Brain pericyte (primary cell): Measurements from ENCODE around the gene STK38L.
"Not testable (repeated sequence)": the region's sequence is repeated elsewhere in the genome, so short reads cannot be mapped to it uniquely, and the experiment has no call there.

Experiments
- DNase-seq: peaks from one replicate; pipeline ENCODE4 v3.0.0-alpha.2; 2012; ENCODE audit warnings: low read depth, low spot score

The STK38L gene

GRCh38 chr12:27226407-27226929, 17.6 kb upstream of the STK38L start:
- no peak for DNase-seq

DNA sequence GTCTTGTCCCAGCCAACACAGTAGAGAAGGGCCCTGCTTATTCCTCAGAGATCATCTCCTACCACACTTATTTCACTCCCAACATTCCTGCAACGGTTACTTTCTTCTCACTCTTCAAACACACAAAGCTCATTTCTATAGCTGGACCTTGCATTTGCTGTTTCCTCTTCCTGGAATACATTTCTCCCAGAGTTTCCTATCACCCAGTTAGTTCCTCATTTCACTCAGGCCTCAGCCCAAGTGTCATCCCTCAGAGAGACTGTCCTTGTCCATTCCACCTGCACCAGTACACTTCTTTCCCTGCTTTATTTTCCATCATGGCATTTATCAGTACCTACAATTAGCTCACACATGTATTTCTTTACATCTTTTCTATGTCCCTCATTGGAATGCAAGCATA, 14.7 kb upstream of the STK38L start:
- DNase-seq: no peak

- DNase-seq: not testable (repeated sequence)
Measured at GRCh38 chr12:27231374-27231773, 12.7 kb upstream of the STK38L start.

- DNase-seq: no peak
Measured at GRCh38 chr12:27233814-27234213, 10.3 kb upstream of the STK38L start.

DNA sequence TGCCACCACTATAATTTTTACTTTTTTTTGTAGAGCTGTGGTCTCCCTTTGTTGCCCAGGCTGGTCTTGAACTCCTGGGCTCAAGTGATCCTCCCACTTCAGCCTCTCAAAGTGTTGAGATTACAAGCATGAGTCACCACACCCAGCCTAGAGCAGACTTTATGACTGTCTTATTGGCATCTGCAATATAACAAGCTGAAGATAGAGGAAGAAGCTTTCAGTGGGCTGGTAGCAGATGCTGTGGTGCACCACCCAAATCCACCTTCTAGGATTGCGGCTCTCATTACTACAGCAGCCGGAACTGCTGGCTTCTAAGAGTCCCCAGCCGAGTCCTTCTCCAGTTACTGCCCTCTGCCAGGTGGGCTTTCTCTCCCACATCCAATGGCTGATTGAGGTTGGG, 7.6 kb upstream of the STK38L start:
- DNase-seq: no peak

DNA sequence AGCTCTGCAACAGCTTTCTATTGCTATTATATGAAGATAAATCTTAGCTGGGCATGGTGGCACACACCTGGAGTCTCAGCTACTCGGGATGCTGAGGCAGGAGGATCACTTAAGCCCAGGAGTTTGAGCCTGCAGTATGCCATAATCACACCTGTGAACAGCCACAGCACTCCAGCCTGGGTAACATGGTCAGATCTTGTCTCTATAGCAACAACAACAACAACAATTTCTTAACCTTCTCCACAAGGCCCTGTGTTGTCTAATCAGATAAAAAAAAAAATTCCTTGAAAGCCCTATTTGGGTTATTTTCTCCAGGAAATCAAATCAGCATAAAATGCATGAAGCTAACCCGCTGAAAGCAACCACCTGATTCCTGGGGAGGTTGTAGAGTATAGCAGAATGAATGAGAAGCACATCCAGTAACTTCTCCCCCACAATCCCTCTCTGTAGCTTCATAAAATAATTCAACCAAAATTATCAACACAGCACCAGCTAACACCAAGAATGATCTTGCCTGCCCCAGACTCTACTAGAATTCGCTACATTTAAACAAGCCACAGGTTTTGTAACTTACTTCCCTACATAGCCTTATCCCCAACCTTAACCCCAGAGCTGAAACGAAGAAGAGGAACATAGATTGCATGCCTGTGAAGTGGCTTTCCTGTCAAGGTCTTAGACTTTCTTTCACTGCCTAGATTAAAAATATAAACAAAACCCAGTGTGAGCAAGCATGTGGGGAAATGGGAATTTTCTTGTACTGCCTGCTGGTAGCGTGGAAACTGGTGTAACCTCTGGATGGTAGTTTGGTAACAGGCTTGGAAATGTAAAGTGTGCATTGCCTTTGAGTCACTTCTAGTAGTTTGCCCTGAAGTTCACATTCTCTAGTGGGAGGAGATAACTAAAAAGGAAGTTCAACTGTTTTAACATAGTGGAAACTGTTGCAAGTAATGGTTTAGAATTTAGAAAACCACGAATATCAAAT, 6.0 kb upstream of the STK38L start:
- no peak for DNase-seq

DNA sequence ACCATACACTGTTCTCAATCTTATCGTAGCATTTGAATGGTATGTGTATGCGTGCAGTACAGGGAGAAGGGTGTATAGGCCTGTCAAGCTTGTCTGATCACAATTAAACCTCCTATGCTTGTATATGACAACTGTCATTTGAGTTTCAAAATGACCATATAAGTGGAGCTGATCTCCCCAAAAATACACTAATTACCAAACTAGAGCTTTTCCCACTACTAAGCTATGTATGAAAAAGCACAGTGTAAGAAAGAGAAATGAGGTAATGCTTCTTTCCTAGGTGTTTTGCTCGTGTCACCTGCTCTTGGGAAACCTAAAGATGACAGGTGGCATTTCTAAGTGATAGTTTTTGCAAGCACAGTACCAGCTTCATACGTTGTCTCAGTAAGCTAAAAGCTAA, 1.1 kb upstream of the STK38L start:
- no peak for DNase-seq

- no peak for DNase-seq
Measured at GRCh38 chr12:27244689-27245488, 803 bp downstream of the STK38L start.

GRCh38 chr12:27246141-27246540, 2.1 kb downstream of the STK38L start:
- DNase-seq: no peak

DNA sequence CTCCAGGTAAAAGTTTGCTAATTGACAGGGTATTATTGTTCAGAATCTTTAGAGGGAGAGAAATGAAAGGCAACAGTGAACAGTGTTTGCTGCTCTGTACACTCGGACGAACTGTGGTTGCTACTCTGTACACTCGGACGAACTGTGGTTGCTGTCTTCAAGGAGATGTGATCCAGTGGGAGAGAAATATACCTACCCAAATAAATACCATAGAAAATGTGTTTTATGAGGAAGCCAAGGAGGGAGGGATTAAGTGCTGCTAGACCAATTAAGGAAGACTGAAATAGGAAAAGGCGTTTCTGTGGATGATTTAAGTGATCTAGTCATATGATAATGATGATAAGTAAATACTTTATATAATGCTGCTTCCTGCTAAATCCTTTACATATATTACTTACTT, 2.7 kb downstream of the STK38L start:
- DNase-seq: no peak

DNA sequence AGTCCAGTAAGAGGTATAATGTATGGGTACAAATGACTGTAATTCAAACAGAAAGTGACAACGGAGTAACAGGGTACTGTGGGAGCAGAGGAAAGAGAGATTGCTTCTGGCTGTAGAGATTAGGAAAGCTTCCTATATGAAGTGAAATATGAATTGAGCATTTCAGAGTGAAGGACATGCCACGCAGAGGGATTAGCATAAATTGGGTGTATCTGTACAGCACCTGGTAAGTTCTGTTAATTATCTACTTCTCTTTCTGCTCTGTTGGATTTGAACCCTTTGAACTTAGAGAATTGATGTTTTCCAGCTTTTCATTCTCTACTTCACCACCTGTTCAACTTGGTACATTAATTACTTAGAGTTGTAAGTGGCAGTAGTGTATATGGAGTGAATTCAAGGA, 8.8 kb downstream of the STK38L start:
- no peak for DNase-seq

GRCh38 chr12:27253347-27253746, 9.3 kb downstream of the STK38L start:
- no peak for DNase-seq

DNA sequence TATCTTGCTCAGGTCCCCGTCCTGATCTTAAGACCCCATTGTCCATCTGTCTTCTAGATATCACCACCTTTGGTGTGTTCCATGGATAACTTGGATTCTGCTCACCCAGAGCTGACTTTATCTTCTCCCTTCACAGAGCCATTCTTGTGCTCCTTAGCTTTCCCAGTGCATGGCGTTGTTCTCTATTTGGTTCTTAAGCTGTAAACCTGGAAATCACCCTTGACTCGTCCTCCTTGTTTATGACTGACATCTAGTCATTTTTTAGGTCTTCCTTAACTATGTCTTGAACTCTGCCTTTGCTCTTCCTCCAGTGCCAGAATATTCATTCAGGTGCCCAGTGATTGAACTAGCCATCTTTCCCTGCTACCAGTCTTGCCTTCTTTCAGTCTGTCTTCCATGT, 11.7 kb downstream of the STK38L start:
- DNase-seq: no peak

DNA sequence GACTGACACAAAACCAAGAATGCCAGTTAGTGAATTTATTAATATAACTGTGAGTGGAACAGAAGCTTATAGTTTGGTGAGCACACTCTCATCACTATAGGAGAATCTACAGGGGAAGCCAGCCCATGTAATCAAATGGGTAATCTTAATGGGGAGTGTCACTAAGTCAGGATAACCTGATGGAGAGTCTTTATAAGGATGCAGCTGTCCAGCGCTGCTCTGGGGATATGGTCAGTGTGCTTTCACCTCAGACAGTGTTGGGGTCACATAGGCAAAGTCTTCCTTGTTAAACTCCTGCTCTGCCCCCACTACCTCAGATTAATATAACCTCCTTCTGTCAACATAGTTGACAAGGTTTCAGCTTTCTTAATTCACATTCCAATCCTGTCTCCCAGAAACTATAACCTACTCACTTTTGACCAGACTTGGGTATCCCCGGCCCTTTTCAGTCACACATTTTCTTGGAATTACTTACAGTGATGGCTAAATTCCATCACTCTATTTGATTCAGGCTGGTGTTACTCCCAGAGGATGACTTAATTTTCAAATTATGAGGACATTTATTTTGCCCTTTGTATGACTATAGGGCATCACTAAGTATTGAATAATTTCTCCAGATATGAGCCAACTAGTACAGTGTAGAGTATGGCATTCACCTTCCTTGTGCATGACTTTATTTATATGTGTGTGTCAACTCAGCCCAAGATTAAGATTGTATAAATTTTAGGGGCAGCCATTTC, 13.2 kb downstream of the STK38L start:
- no peak for DNase-seq

DNA sequence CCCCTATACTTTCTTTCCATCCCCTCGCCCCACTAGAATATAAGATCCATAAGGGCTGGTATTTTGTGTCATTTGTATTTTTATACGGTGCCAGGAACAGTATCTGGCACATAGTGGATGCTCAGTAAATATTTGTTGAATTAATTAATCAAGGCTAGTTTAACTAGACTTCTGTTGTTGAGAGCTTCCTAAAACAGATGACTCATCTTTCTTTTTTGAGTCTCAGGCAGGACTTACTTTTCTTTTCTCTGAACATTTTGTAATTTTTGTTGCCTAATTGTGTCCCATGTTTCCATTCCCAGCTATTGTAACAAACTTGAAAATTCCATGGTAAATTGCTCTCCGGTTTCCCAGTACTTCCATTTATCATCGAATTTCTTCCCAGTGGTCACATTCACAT, 16.7 kb downstream of the STK38L start:
- no peak for DNase-seq

GRCh38 chr12:27261866-27262265, 17.8 kb downstream of the STK38L start:
- DNase-seq: no peak

DNA sequence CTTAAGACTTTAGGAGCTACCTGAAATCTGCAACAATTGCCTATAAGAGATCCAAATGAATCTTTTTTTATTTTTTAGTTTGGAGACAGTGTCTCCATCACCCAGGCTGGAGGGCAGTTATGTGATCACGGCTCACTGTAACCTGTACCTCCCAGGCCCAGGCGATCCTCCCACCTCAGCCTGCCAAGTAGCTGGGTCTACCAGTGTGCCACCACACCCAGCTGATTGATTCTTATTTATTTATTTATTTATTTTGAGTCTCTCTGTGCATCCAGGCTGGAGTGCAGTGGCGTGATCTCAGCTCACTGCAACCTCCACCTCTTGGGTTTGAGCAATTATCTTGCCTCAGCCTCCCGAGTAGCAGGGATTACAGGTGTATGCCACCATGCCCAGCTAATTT, 26.1 kb downstream of the STK38L start:
- DNase-seq: no peak

- no peak for DNase-seq
Measured at GRCh38 chr12:27271206-27271605, 27.1 kb downstream of the STK38L start.

DNA sequence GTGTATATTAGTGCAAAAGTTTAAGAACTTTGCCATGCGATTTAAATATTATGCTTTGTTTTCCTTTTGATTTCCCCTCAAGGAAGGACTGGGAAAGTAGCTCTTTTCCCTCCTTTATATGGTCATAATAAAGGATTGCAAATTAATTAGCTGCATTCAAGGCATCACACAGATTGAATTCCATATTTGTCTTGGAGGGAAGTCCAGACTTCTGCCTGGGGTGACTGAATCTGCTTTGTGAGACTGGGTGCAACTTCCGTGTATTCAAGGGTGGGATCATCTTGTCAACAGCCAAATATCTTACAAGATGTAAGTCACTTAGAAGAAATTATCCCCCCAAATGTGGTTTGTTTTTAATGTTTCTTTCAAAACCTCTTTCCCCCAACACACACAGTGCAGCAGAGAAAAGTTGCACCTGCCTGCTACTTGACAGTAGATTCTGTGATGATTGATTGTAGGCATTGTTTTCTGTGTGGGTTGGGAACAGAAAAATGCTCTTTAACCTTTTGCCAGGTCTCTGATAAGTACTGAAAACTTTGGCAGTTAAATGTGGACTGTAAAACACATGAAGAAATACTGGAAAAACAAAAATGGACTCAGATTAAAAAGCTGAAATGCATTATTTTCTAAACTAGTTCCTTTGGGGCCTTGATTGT, 28.4 kb downstream of the STK38L start:
- DNase-seq: no peak

- no peak for DNase-seq
Measured at GRCh38 chr12:27273114-27273513, 29.0 kb downstream of the STK38L start.

GRCh38 chr12:27274706-27275105, 30.6 kb downstream of the STK38L start:
- no peak for DNase-seq
